GM19035 (cell line): ENCODE data around the gene ZNF792.
"Not testable (repeated sequence)": the region's sequence is repeated elsewhere in the genome, so short reads cannot be mapped to it uniquely, and the experiment has no call there.

Source experiments
- ATAC-seq: cut with Tn5 transposase; IDR thresholded peaks from one replicate; pipeline ENCODE4 v1.9.1; 2021; ENCODE audit not compliant: unreplicated experiment

Gene ZNF792

GRCh38 chr19:34972163-34972705 is 8.2 kb upstream of the ZNF792 start:
- no peak for ATAC-seq

DNA sequence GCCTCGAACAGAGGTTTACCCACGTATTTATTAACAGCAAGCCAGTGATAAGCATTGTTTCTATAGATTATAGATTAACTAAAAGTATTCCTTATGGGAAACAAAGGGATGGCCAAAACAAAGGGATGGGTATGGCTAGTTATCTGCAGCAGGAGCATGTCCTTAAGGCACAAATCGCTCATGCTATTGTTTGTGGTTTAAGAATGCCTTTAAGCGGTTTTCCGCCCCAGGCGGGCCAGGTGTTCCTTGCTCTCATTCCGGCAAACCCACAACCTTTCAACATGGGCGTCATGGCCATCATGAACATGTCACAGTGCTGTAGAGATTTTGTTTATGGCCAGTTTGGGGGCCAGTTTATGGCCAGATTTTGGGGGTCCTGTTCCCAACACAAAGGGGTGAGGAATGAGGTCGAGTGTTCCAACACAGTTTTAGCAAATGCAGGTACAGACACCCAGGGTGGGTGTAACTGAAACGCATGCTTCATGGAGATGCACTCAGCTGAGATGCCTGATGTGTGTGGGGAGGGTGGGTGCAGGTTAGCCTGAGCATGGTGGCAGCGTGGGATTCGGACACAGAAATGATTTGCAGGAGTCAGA is 6.3 kb upstream of the ZNF792 start:
- ATAC-seq = not testable (repeated sequence)

- no peak for ATAC-seq
Measured at GRCh38 chr19:34969721-34970120, 5.7 kb upstream of the ZNF792 start.

DNA sequence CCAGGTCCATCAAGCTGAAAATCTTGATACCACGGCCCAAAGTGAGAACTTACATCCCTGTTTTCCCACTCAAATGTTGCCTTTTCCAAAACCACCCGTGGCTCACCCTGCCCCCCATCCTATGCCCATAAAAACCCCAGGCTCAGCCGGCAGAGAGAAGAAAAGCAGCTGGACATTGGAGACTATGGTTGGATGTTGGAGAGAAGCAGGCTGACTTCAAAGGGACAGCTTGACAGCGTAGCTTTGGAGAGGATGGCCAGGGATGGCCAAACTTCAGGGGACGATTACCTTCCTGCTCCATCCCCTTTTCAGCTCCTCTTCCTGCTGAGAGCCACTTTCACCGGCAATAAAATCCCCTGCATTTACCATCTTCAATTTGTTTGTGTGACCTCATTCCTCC is 3.5 kb upstream of the ZNF792 start:
- no peak for ATAC-seq

DNA sequence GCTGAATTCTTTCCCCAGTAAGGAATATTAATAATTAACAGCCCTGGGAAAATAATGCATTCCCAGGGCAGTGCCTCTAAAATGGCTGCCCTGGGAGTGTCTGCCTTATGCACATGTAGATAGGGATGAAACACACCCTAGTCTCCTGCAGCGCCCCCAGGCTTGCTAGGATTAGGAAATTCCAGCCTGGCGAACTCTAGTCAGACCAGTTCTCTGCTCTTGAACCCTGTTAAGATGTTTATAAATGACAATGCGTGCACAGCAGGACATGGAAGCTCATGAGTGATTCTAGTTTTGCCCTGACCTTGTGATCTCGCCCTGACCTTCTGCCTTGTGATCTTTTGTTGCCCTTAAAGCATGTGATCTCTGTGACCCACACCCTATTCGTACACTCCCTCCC is 1.5 kb upstream of the ZNF792 start:
- not testable (repeated sequence) for ATAC-seq

- no peak for ATAC-seq
Measured at GRCh38 chr19:34964598-34964997, 569 bp upstream of the ZNF792 start.

DNA sequence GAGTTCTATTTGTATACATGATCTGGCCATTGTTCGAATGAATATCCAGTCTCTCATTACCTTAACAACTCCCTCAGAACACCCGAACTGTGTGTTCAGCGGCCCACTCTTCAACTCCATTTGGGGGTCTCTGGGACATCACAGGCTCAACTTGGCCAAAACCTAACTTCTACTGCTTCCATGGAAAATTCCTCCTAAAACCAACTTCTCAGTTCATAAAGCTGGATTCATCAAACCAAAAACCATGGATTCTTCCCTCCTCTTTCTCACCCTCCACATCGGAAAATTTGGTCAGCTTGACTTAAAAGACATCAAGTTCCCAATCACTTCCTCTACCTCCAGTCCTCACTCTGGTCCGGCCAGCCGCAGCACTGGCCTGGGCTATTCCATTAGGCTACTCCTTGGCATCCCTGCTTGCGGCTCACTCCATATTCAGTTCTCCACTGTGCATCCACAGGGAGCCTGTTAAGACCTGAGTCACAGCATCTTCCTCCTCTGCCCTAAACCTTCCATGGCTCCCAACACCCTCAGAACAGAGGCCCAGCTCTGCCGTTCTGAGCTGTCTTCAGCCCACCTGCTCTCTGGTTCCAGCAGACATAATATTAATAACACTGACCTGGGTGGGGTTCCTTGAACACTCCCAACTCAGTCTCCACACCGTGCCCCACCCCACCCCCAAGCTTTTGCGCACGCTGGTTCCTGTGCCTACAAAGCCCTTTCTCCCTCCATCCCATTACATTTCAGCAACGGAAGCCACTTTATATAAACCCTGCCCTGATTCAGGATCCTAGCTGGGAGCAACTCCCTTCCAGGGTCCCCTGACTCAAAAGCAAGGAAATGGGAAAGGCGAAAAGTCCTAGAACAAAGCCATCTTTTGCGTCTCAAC is 1.1 kb downstream of the ZNF792 start:
- ATAC-seq = no peak

DNA sequence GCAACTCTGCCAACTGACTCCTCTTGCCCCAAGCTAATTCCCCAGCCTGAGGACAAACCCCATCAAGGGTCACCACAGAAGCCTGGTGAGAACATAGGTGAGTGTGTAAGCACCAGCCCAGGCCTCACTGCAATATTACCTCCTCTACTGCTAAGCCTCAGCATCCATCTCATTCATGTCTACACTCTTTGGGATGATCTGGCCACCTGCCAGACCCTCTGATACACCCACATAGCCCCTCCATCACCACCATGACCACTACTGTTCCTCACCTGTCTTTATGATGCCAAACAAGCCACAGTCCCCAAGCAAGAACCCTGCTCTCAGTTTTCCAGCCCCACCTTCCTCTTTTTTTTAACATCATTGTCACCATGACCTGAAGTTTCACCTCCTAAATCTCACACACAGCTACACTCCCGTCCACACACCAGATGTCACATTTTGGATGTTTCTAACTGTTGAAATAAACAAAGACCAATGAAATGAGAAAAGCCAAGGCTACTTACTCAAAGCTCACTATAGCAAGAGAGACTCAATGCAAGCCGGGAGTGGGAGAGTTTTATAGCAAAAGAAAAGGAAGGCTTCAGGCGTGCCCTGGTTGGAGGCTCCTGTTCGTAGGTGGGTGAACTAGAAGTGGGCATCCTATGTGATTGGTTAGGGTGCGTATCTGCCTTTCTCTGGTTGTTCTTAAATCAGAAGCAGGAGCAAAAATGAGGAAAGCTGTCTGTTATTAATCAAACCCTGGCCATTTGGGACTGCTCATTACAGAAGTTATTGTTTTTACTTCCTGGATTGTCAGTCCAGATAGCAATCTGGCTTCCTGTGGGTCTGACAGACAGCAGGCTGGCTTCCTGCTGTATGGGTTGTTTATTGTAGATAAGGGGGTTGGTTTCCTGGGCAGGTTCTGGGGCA is 2.0 kb downstream of the ZNF792 start:
- ATAC-seq = no peak

- ATAC-seq = no peak
Measured at GRCh38 chr19:34960940-34961679, 2.9 kb downstream of the ZNF792 start.

DNA sequence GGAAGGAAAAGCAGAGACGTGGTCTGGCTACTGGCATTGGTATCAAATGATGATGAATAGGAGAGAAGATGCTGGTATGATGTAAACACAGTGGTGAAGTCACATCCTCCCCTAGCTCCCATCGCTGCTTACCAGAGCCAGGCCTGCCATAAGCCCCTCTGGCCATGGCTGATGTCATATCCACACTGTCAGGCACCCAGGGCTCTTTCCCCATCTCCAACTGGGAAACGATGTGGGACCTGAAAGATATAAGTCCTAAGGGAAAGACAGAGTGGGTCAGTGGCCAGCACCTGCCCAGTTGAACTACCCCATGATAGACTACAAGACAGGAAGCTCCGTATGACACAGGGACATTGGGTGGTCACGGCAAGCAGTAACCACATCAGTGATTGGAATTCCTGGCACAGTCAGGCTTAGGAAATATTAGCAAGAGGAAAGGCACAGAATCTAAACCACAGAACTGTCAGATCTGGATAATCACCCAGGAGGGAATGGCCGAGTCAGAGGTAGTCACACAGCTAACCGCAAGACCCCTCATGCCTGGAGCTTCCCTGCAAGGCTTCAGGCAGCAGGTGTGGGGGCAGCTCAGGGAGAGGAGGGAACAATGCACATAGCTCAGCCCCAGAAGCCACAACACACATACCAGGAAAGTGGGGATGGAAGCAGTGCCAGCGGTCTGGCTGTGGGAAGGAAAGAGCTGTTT is 3.8 kb downstream of the ZNF792 start:
- ATAC-seq = no peak

- no peak for ATAC-seq
Measured at GRCh38 chr19:34959021-34959420, 5.0 kb downstream of the ZNF792 start.

GRCh38 chr19:34957830-34958751 is 5.9 kb downstream of the ZNF792 start:
- ATAC-seq = no peak

GRCh38 chr19:34953092-34953491 is 10.9 kb downstream of the ZNF792 start:
- ATAC-seq = no peak

- ATAC-seq = no peak
Measured at GRCh38 chr19:34943861-34944573, 20.0 kb downstream of the ZNF792 start.

GRCh38 chr19:34938886-34939285 is 25.1 kb downstream of the ZNF792 start:
- no peak for ATAC-seq

GRCh38 chr19:34936184-34936583 is 27.8 kb downstream of the ZNF792 start:
- ATAC-seq = no peak

- no peak for ATAC-seq
Measured at GRCh38 chr19:34932494-34932893, 31.5 kb downstream of the ZNF792 start.

- peak; percentile 95 for ATAC-seq
Measured at GRCh38 chr19:34926685-34927375, 37.2 kb downstream of the ZNF792 start, which contains the start of gene ZNF30. Gene ZNF30 (plus strand): TSS chr19:34926903. CDS start chr19:34929948, 3,045 bp downstream.
